Activated CD4-positive, alpha-beta T cell treated with anti-CD3 and anti-CD28 coated beads for 36 hours (primary cell): Measurements from ENCODE around the gene CERS6. TPM values are rescaled to one million over a fixed set of nuclear protein-coding genes. Genes with fewer than 3 reads are reported as not detected.

Source experiments
- ATAC-seq: fragments of 200-7000 bp; cut with Tn5 transposase; one replicate; pipeline ENCODE4 v1.10.0; 2021; ENCODE audit warnings: mild to moderate bottlenecking, moderate library complexity
- CTCF ChIA-PET: fragments of 350-600 bp; sonication (Branson Sonifier 250); formaldehyde crosslinking; loops from one replicate; lab custom pipeline; 2021; ENCODE audit warnings: antibody characterized with exemption; lab: Charles Lee
- POLR2A ChIA-PET: fragments of 350-600 bp; sonication (Branson Sonifier 250); formaldehyde crosslinking; loops from one replicate; lab custom pipeline; 2021; ENCODE audit warnings: antibody characterized with exemption, inconsistent platforms; lab: Charles Lee
- DNase-seq: peaks from one replicate; pipeline ENCODE4 v3.0.0-alpha.2; 2020
- H3K27ac Mint-ChIP-seq: one replicate; pipeline ENCODE4 v1.8.0; 2021; ENCODE audit warnings: mixed read lengths
- H3K27me3 Mint-ChIP-seq: one replicate; pipeline ENCODE4 v1.8.0; 2021; ENCODE audit warnings: mixed read lengths
- H3K36me3 Mint-ChIP-seq: one replicate; pipeline ENCODE4 v1.8.0; 2021; ENCODE audit warnings: low read depth, mixed read lengths
- H3K4me1 Mint-ChIP-seq: one replicate; pipeline ENCODE4 v1.8.0; 2021; ENCODE audit warnings: mixed read lengths
- H3K4me3 Mint-ChIP-seq: one replicate; pipeline ENCODE4 v1.8.0; 2021; ENCODE audit warnings: mild to moderate bottlenecking, moderate library complexity, mixed read lengths
- H3K9me3 Mint-ChIP-seq: one replicate; pipeline ENCODE4 v1.8.0; 2021; ENCODE audit warnings: low read depth, mixed read lengths
- intact Hi-C, 2 experiments: fragments of 100-400 bp; cut with DNase I in 1 of 2; cut with micrococcal nuclease in 1 of 2; formaldehyde crosslinking; loops; one replicate each; pipeline versions ENCODE4 v1.14.2 to v1.15.1; 2022 to 2024; cut with DNase I, micrococcal nuclease
- total RNA-seq, 2 experiments: library from RNA; stranded (reverse); gene quantifications; one replicate each; pipeline ENCODE4 v1.2.3, GENCODE V29; 2021

Gene CERS6
- total RNA-seq, 2 experiments from 2014 or later, result 12.9 to 13.1 TPM

DNA sequence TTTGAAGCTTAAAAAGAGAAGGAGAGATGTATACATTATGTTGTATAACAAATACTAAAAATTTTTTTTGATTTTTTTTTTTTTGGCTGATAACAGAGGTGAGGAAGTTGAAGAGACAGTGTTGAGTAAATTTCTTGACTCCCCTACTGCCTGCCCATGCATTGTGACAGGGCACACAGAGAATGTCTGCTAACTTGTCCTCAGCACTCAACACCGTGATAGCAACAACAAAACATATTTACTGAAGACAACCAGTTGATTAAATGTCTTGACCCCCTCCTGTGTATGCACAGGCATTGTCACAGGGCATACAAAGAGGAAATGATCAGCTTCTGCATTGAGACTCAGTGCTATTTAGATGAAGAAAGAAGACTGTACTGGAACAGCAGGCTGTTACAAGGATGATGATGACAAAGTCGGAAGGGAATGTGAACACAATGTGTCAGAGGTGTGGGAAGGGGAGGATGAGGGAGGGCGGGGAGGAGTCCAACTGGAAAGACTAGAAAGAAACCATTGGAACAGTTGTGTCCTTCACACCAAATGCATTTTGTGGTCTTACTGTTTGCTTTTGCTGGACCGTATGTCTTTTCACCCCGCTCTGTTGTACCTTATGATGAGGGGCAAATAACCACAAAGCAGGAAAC is 89.5 kb downstream of the CERS6 start:
- Mint-ChIP-seq H3K4me1 (peaks cover 39% of the 10 kb centered on the region), H3K27ac (no peak overlapping the region), H3K4me3 (no peak overlapping the region), H3K36me3 (peaks cover 24% of the 10 kb centered on the region), H3K27me3 (no peaks in the 10 kb centered on the region), H3K9me3 (peaks cover 10% of the 10 kb centered on the region)
- ChIA-PET CTCF (interaction anchor here (1.5 kb wide), 1 partner anchor 28 kb away, joined by 3 read pairs; no protein-coding TSS in a partner anchor), POLR2A (no interaction called here)
- intact Hi-C loops, result no loop called here
- no peak for DNase-seq
- ATAC-seq, result no peak

DNA sequence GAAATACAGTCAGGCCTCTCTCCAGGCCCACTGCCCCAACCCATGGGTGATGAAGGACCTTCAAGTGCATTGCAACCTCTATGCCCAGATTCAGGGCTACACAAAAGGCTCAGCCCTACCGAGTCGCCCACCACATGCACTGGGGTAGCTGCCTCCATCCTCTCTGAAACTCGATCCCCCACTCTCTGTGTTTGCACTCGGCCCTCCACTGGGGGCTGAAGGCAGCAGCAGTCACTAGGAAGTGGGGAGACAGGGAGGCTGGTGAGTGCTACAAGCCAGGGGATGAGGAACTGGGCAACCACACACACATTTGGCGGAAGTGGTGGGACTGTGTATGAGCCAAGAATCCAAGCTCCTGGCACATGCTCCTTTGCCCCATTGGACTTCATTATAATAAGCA is 94.6 kb downstream of the CERS6 start:
- POLR2A ChIA-PET, result no interaction called here
- H3K36me3 Mint-ChIP-seq, result peaks cover 14% of the 10 kb centered on the region
- no peak overlapping the region for H3K27ac Mint-ChIP-seq
- intact Hi-C loops, result no loop called here
- no peaks in the 10 kb centered on the region for H3K9me3 Mint-ChIP-seq
- no peak overlapping the region for H3K4me3 Mint-ChIP-seq
- H3K4me1 Mint-ChIP-seq, result peaks cover 27% of the 10 kb centered on the region
- ATAC-seq, result no peak
- H3K27me3 Mint-ChIP-seq, result no peaks in the 10 kb centered on the region
- DNase-seq, result no peak
- CTCF ChIA-PET, result interaction anchor here (0.6 kb wide), 1 partner anchor 171 kb away, joined by 3 read pairs; no protein-coding TSS in a partner anchor

DNA sequence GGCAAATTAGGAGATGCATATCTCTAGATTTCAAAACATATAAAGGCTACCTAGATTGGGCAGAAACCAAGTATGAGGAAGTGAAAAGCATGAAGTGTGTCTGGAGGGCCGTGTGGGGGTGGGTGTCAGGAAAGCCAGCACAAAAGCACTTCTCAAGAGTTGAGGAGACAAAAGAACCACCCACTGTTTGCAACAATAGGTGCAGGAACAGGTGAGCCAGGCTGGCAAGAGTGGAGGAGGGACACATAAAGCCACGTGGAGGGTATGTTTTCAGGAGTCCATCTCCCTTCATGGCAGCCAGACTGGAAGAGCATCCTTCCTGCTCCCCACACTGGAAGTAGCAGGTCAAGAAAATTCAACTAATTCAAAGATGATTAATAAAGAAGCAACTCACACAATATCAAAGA is 96.4 kb downstream of the CERS6 start:
- Mint-ChIP-seq H3K36me3 (peaks cover 12% of the 10 kb centered on the region), H3K4me3 (no peak overlapping the region), H3K27ac (no peak overlapping the region), H3K9me3 (no peaks in the 10 kb centered on the region), H3K27me3 (no peaks in the 10 kb centered on the region), H3K4me1 (peaks cover 25% of the 10 kb centered on the region)
- POLR2A ChIA-PET, result no interaction called here
- DNase-seq, result no peak
- CTCF ChIA-PET, result interaction anchor here (0.6 kb wide), 1 partner anchor 373 kb away, joined by 3 read pairs; no protein-coding TSS in a partner anchor
- no peak for ATAC-seq
- intact Hi-C loops, result no loop called here

- Mint-ChIP-seq H3K4me1 (peaks cover 25% of the 10 kb centered on the region), H3K27me3 (no peaks in the 10 kb centered on the region), H3K27ac (no peak overlapping the region), H3K4me3 (no peak overlapping the region), H3K9me3 (peaks cover 5% of the 10 kb centered on the region), H3K36me3 (peaks cover 9% of the 10 kb centered on the region)
- POLR2A ChIA-PET, result no interaction called here
- intact Hi-C loops, result no loop called here
- no peak for ATAC-seq
- CTCF ChIA-PET, result no interaction called here
- DNase-seq, result no peak
Observed at GRCh38 chr2:168555283-168555682, 99.2 kb downstream of the CERS6 start.

GRCh38 chr2:168559187-168559586 is 103.1 kb downstream of the CERS6 start:
- Mint-ChIP-seq H3K4me1 (peaks cover 9% of the 10 kb centered on the region), H3K4me3 (no peak overlapping the region), H3K9me3 (peaks cover 7% of the 10 kb centered on the region), H3K27me3 (no peaks in the 10 kb centered on the region), H3K27ac (no peak overlapping the region), H3K36me3 (peaks cover 31% of the 10 kb centered on the region)
- DNase-seq, result no peak
- ChIA-PET CTCF (no interaction called here), POLR2A (no interaction called here)
- intact Hi-C loops, result no loop called here
- ATAC-seq, result no peak

- ATAC-seq, result no peak
- Mint-ChIP-seq H3K4me1 (peaks cover 22% of the 10 kb centered on the region), H3K36me3 (peaks cover 35% of the 10 kb centered on the region)
Observed at GRCh38 chr2:168560817-168561499, 104.9 kb downstream of the CERS6 start.

GRCh38 chr2:168561991-168562390 is 105.9 kb downstream of the CERS6 start:
- Mint-ChIP-seq H3K4me3 (no peak overlapping the region), H3K36me3 (peaks cover 35% of the 10 kb centered on the region), H3K27me3 (no peaks in the 10 kb centered on the region), H3K4me1 (peaks cover 25% of the 10 kb centered on the region), H3K9me3 (peaks cover 7% of the 10 kb centered on the region), H3K27ac (no peak overlapping the region)
- ATAC-seq, result no peak
- DNase-seq, result no peak
- ChIA-PET CTCF (no interaction called here), POLR2A (no interaction called here)
- intact Hi-C loops, result no loop called here

More at GRCh38 chr2:168560817-168561499, 104.9 kb downstream of the CERS6 start:
- no peak for DNase-seq
- intact Hi-C loops, result no loop called here
- Mint-ChIP-seq H3K27me3 (no peaks in the 10 kb centered on the region), H3K27ac (no peak overlapping the region), H3K4me3 (no peak overlapping the region), H3K9me3 (peaks cover 7% of the 10 kb centered on the region)
- ChIA-PET CTCF (interaction anchor here (1.0 kb wide), 1 partner anchor 388 kb away, joined by 3 read pairs; no protein-coding TSS in a partner anchor), POLR2A (no interaction called here)

GRCh38 chr2:168562971-168563370 is 106.9 kb downstream of the CERS6 start:
- no peak overlapping the region for H3K4me3 Mint-ChIP-seq
- peaks cover 23% of the 10 kb centered on the region for H3K4me1 Mint-ChIP-seq
- DNase-seq (no peak), ATAC-seq (no peak)
- peaks cover 35% of the 10 kb centered on the region for H3K36me3 Mint-ChIP-seq
- H3K27ac Mint-ChIP-seq, result no peak overlapping the region
- H3K9me3 Mint-ChIP-seq, result peaks cover 7% of the 10 kb centered on the region
- CTCF ChIA-PET, result no interaction called here
- POLR2A ChIA-PET, result no interaction called here
- no peaks in the 10 kb centered on the region for H3K27me3 Mint-ChIP-seq
- intact Hi-C loops, result no loop called here

GRCh38 chr2:168564641-168565040 is 108.6 kb downstream of the CERS6 start:
- Mint-ChIP-seq H3K4me3 (no peak overlapping the region), H3K36me3 (peaks cover 32% of the 10 kb centered on the region), H3K9me3 (peaks cover 7% of the 10 kb centered on the region), H3K27ac (no peak overlapping the region), H3K4me1 (peaks cover 23% of the 10 kb centered on the region), H3K27me3 (no peaks in the 10 kb centered on the region)
- ChIA-PET POLR2A (no interaction called here), CTCF (no interaction called here)
- DNase-seq (no peak), ATAC-seq (peak; percentile 49)
- intact Hi-C loops, result no loop called here

DNA sequence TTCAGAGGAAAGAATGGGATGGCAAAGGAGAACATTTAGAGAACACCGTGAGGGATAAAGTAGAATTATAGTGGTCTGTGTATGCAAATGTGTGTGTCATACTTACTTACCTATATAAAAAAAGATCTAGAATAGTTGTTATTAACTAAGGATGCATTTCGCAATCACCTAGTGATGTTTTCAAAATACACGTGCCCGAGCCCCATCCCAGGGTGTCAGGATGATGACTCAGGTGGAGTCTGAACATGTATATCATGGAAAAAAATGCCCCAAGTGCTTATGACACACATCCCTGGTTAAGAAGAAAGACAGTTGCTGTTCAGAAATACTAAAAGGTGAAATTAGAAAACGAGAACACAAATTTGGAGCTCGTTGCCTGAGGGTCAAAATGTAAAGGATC is 109.0 kb downstream of the CERS6 start:
- Mint-ChIP-seq H3K4me3 (no peak overlapping the region), H3K36me3 (peaks cover 31% of the 10 kb centered on the region), H3K9me3 (peaks cover 3% of the 10 kb centered on the region), H3K4me1 (peaks cover 26% of the 10 kb centered on the region), H3K27ac (no peak overlapping the region), H3K27me3 (no peaks in the 10 kb centered on the region)
- DNase-seq (peak; percentile 25), ATAC-seq (peak; percentile 47)
- CTCF ChIA-PET, result interaction anchor here (1.0 kb wide), 2 partner anchors 9 to 13 kb away, joined by 3 read pairs; no protein-coding TSS in a partner anchor
- POLR2A ChIA-PET, result no interaction called here
- intact Hi-C loops, result no loop called here

DNA sequence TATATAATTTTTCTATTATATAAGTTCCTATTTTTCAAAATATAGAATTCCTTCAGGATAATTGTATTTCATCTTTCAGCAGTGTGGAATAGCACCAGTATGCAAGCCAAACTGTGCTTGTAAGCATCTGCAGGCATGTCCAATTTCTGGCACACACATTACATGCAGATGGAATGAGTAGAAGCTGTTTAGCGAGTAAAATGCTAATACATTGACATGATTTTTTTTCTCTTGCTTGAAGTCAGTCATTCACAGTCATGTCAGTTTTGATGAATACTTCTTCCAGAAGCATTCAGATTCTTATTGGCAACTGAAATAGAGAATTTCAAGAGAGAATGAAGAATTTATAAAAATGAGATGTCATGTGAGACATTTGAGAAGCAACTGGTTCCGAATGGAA is 109.4 kb downstream of the CERS6 start:
- intact Hi-C loops, result no loop called here
- Mint-ChIP-seq H3K36me3 (peaks cover 27% of the 10 kb centered on the region), H3K27ac (no peak overlapping the region), H3K4me3 (no peak overlapping the region), H3K9me3 (no peaks in the 10 kb centered on the region), H3K27me3 (no peaks in the 10 kb centered on the region), H3K4me1 (peaks cover 26% of the 10 kb centered on the region)
- ChIA-PET CTCF (interaction anchor here (1.0 to 1.3 kb wide), 3 partner anchors 9 to 13 kb away, joined by 3 read pairs; no protein-coding TSS in a partner anchor), POLR2A (no interaction called here)
- DNase-seq, result no peak
- no peak for ATAC-seq
